Pancreas (tissue), 10 donors: Measurements from ENCODE around the gene THEMIS2. TPM values are rescaled to one million over a fixed set of nuclear protein-coding genes. Genes with fewer than 3 reads are reported as not detected.

ENCODE experiments used
- ATAC-seq, 4 donors: fragments of 200-7000 bp; cut with Tn5 transposase; one replicate each; pipeline versions ENCODE4 v1.8.0 to v1.9.1; 2020; ENCODE audit warnings: mild to moderate bottlenecking in 4 of 4, moderate library complexity in 4 of 4
- DNase-seq, 6 donors: peaks; one replicate each; pipeline ENCODE4 v3.0.0-alpha.2; 2020
- FAIRE-seq: peaks from 2 replicates; lab custom pipeline; 2012; peaks lifted over from hg19 to GRCh38; lab: Jason Lieb, UNC
- H3K27ac ChIP-seq, 4 donors: fragments of 200-600 bp; sonication (generic); 1 replicate in 3 of 4; 2 replicates in 1 of 4; pipeline versions ENCODE4 v1.5.0 to v1.8.0; 2020
- H3K27me3 ChIP-seq, 4 donors: fragments of 200-600 bp; one replicate each; pipeline ENCODE4 v1.8.0; 2021
- H3K36me3 ChIP-seq, 3 donors: fragments of 200-600 bp; sonication (generic) in 1 of 3; one replicate each; pipeline versions ENCODE4 v1.5.0 to v1.8.0; 2020 to 2021
- H3K4me1 ChIP-seq, 3 donors: fragments of 200-600 bp; one replicate each; pipeline ENCODE4 v1.8.0; 2021
- H3K4me3 ChIP-seq, 4 donors: fragments of 200-600 bp; sonication (generic) in 2 of 4; one replicate each; pipeline versions ENCODE4 v1.5.0 to v1.8.0; 2020 to 2021
- H3K9me3 ChIP-seq, 4 donors: fragments of 200-600 bp; one replicate each; pipeline ENCODE4 v1.8.0; 2021
- CTCF ChIP-seq, 4 donors: fragments of 200-600 bp; sonication (generic) in 3 of 4; IDR thresholded peaks; one replicate each; pipeline versions ENCODE4 v1.5.0 to v1.8.0; 2021; ENCODE audit warnings: antibody characterized with exemption in 4 of 4
- WGBS, 2 donors: extraction: QIAGEN DNeasy Blood & Tissue Kit; methylation state at CpG; one replicate each; pipeline ENCODE4 v1.1.7; 2013; 5-methylcytosine and 5-hydroxymethylcytosine counted together
- intact Hi-C, 3 donors: fragments of 100-400 bp; cut with DNase I; formaldehyde crosslinking; loops; one replicate each; pipeline versions ENCODE4 v1.11.1 to v1.14.2; 2022
- polyA plus RNA-seq, 2 donors: library from polyadenylated mRNA; stranded (reverse); fragments of 200-250 nt; gene quantifications; one replicate each; pipeline ENCODE4 v1.2.3, GENCODE V29; 2013
- total RNA-seq, 6 donors: library from RNA; stranded (reverse); fragmentation: NEBNext Ultra II Directional in 4 of 6; extraction: Animal tissue kit (Norgen Biotek cat#: 25700) in 4 of 6; gene quantifications; one replicate each; pipeline versions ENCODE4 v1.2.1 to v1.2.4, GENCODE V29; 2021 to 2023
- donor health status: healthy with polysubstance abuse.
- donor health status: DM: no; HTN: no; CAD: no; lungs with moderate emphysema.
- donor health status: DM: no; HTN: no; CAD: no.
- donor health status: control.
- donor health status: control.
- donor health status: Bipolar disorder and iron deficiency.
- donor health status: DM: yes; HTN: yes; CAD: no.
- donor health status: DM: no; HTN: no; CAD: no.
- donor health status: DM: no; HTN: no; CAD: no.
- donor health status: DM: yes; HTN: yes; CAD: no.

Gene THEMIS2
- total and polyA plus RNA-seq, 8 donors = 0.98 to 19.1 (median 5.0) TPM

- 88 to 91% methylated on average over 1 of the region's 1 CpG for WGBS, 2 donors
- ATAC-seq = peak in 3 of 4 donors; percentile 17 to 54 (median 51)
- H3K27me3 ChIP-seq = no peaks in the 10 kb centered on the region
- peak overlapping the region in 2 of 4 donors; percentile 7 to 63 for H3K27ac ChIP-seq
- peak in 1 of 6 donors; percentile 6 for DNase-seq
- intact Hi-C loops = no loop called here
- FAIRE-seq = no peak
- no peaks in the 10 kb centered on the region for H3K36me3 ChIP-seq
- no peaks in the 10 kb centered on the region for H3K9me3 ChIP-seq
- H3K4me1 ChIP-seq = no peaks in the 10 kb centered on the region
- no peak for TF ChIP-seq CTCF (IDR thresholded peaks at IDR 0.05)
- no peak overlapping the region for H3K4me3 ChIP-seq
Observed at GRCh38 chr1:27863538-27863915, 8.8 kb upstream of the THEMIS2 start.

- intact Hi-C loops = no loop called here
- no peak for FAIRE-seq
Observed at GRCh38 chr1:27864264-27864895, 8.0 kb upstream of the THEMIS2 start.

GRCh38 chr1:27865821-27866220 is 6.5 kb upstream of the THEMIS2 start:
- DNase-seq (peak in 1 of 6 donors; percentile 0), FAIRE-seq (no peak), ATAC-seq (no peak)
- Histone ChIP-seq H3K27me3 (no peaks in the 10 kb centered on the region), H3K36me3 (no peaks in the 10 kb centered on the region), H3K9me3 (no peaks in the 10 kb centered on the region), H3K4me3 (no peak overlapping the region), H3K4me1 (no peaks in the 10 kb centered on the region), H3K27ac (no peak overlapping the region)
- intact Hi-C loops = no loop called here
- TF ChIP-seq CTCF (IDR thresholded peaks at IDR 0.05) = no peak
- WGBS, 2 donors = 86 to 92% methylated on average over 10 of the region's 10 CpGs

More at GRCh38 chr1:27864264-27864895, 8.0 kb upstream of the THEMIS2 start:
- WGBS, 2 donors = 69 to 75% methylated on average over 8 of the region's 8 CpGs
- H3K4me3 ChIP-seq = no peak overlapping the region
- no peaks in the 10 kb centered on the region for H3K36me3 ChIP-seq
- H3K9me3 ChIP-seq = no peaks in the 10 kb centered on the region
- no peaks in the 10 kb centered on the region for H3K27me3 ChIP-seq
- DNase-seq = peak in 1 of 6 donors; percentile 16
- peak in 2 of 4 donors; percentile 50 to 66 for ATAC-seq
- peak overlapping the region in 2 of 4 donors; percentile 7 to 63 for H3K27ac ChIP-seq
- no peaks in the 10 kb centered on the region for H3K4me1 ChIP-seq
- no peak for TF ChIP-seq CTCF (IDR thresholded peaks at IDR 0.05)

GRCh38 chr1:27868556-27868931 is 3.8 kb upstream of the THEMIS2 start:
- ATAC-seq (no peak), DNase-seq (peak in 1 of 6 donors; percentile 29), FAIRE-seq (no peak)
- Histone ChIP-seq H3K27me3 (no peaks in the 10 kb centered on the region), H3K4me1 (peaks cover 0 to 2% (median 0%) of the 10 kb centered on the region in 3 donors), H3K9me3 (no peaks in the 10 kb centered on the region), H3K4me3 (no peak overlapping the region), H3K36me3 (no peaks in the 10 kb centered on the region), H3K27ac (no peak overlapping the region)
- 87 to 92% methylated on average over 11 of the region's 11 CpGs for WGBS, 2 donors
- intact Hi-C loops = no loop called here
- TF ChIP-seq CTCF (IDR thresholded peaks at IDR 0.05) = no peak
